Measurements from ENCODE around the gene MACF1.
"Not testable (repeated sequence)": the region's sequence is repeated elsewhere in the genome, so short reads cannot be mapped to it uniquely, and the experiment has no call there.

The MACF1 gene

GRCh38 chr1:39483276-39483675, 278.8 kb downstream of the MACF1 start:
- TF ChIP-seq GATA1 (IDR thresholded peaks at IDR 0.05; ENCODE audit: low read depth, low read length) (no peak), POLR2A (IDR thresholded peaks at IDR 0.05; ENCODE audit: low read length) (no peak)
- DNase-seq, result no peak

- TF ChIP-seq POLR2A (IDR thresholded peaks at IDR 0.05; ENCODE audit: low read length) (no peak), GATA1 (IDR thresholded peaks at IDR 0.05; ENCODE audit: low read depth, low read length) (no peak)
- DNase-seq, result no peak
Measured at GRCh38 chr1:39484564-39484963, 280.1 kb downstream of the MACF1 start.

GRCh38 chr1:39485046-39485803, 280.7 kb downstream of the MACF1 start:
- DNase-seq, result no peak
- TF ChIP-seq GATA1 (IDR thresholded peaks at IDR 0.05; ENCODE audit: low read depth, low read length) (no peak), POLR2A (IDR thresholded peaks at IDR 0.05; ENCODE audit: low read length) (no peak)

GRCh38 chr1:39488012-39488545, 283.6 kb downstream of the MACF1 start:
- no peak for TF ChIP-seq POLR2A (IDR thresholded peaks at IDR 0.05; ENCODE audit: low read length)
- TF ChIP-seq GATA1 (IDR thresholded peaks at IDR 0.05; ENCODE audit: low read depth, low read length), result no peak
- DNase-seq, result no peak

- no peak for TF ChIP-seq POLR2A (IDR thresholded peaks at IDR 0.05; ENCODE audit: low read length)
- TF ChIP-seq GATA1 (IDR thresholded peaks at IDR 0.05; ENCODE audit: low read depth, low read length), result no peak
- DNase-seq, result no peak
Measured at GRCh38 chr1:39488793-39489566, 284.5 kb downstream of the MACF1 start.

GRCh38 chr1:39489567-39490239, 285.2 kb downstream of the MACF1 start:
- no peak for DNase-seq
- TF ChIP-seq POLR2A (IDR thresholded peaks at IDR 0.05; ENCODE audit: low read length), result no peak
- TF ChIP-seq GATA1 (IDR thresholded peaks at IDR 0.05; ENCODE audit: low read depth, low read length), result no peak

GRCh38 chr1:39490596-39491145, 286.2 kb downstream of the MACF1 start:
- TF ChIP-seq GATA1 (IDR thresholded peaks at IDR 0.05; ENCODE audit: low read depth, low read length) (no peak), POLR2A (IDR thresholded peaks at IDR 0.05; ENCODE audit: low read length) (no peak)
- no peak for DNase-seq

GRCh38 chr1:39491146-39491921, 286.8 kb downstream of the MACF1 start, which contains the start of gene BMP8A:
Gene BMP8A, plus strand, starts transcription at chr1:39491636. Its CDS starts 356 bp downstream, at chr1:39491992.
- DNase-seq, result peak; percentile 71 to 76
- no peak for TF ChIP-seq POLR2A (IDR thresholded peaks at IDR 0.05; ENCODE audit: low read length)
- no peak for TF ChIP-seq GATA1 (IDR thresholded peaks at IDR 0.05; ENCODE audit: low read depth, low read length)

- not testable (repeated sequence) for DNase-seq
Measured at GRCh38 chr1:39492118-39493042, 287.9 kb downstream of the MACF1 start.

- not testable (repeated sequence) for DNase-seq
Measured at GRCh38 chr1:39493043-39493810, 288.7 kb downstream of the MACF1 start.

- DNase-seq, result no peak
- TF ChIP-seq POLR2A (IDR thresholded peaks at IDR 0.05; ENCODE audit: low read length), result no peak
- TF ChIP-seq GATA1 (IDR thresholded peaks at IDR 0.05; ENCODE audit: low read depth, low read length), result no peak
Measured at GRCh38 chr1:39494671-39495410, 290.3 kb downstream of the MACF1 start.

- not testable (repeated sequence) for DNase-seq
Measured at GRCh38 chr1:39496520-39496919, 292.0 kb downstream of the MACF1 start.
